Keratinocyte (primary cell): ENCODE measurements around the gene HNRNPD. TPM values are rescaled to one million over a fixed set of nuclear protein-coding genes. Genes with fewer than 3 reads are reported as not detected.
"Not testable (repeated sequence)": the region's sequence is repeated elsewhere in the genome, so short reads cannot be mapped to it uniquely, and the experiment has no call there.

Experiments used
- DNase-seq: peaks from one replicate; pipeline ENCODE4 v3.0.0-alpha.2; 2011; ENCODE audit warnings: low read depth, missing footprints, low spot score
- FAIRE-seq: peaks from 2 replicates; lab custom pipeline; 2011; peaks lifted over from hg19 to GRCh38; lab: Jason Lieb, UNC
- H2AFZ ChIP-seq: 2 replicates; pipeline ENCODE4 v1.6.0; 2012; ENCODE audit warnings: low read length, control low read depth, inconsistent platforms; ENCODE audit not compliant: control insufficient read depth
- H3K27ac ChIP-seq: 2 replicates; pipeline ENCODE4 v1.5.1; 2011; ENCODE audit warnings: low read length; ENCODE audit not compliant: control insufficient read depth, insufficient read depth
- H3K27me3 ChIP-seq: 3 replicates; pipeline ENCODE4 v1.6.0; 2011; ENCODE audit warnings: low read length; ENCODE audit not compliant: control insufficient read depth, insufficient read depth; ENCODE audit errors: extremely low read depth
- H3K36me3 ChIP-seq, 2 experiments: 2 replicates in 1 of 2; 3 replicates in 1 of 2; pipeline ENCODE4 v1.5.1; 2011; ENCODE audit warnings: low read length in 2 of 2, mild to moderate bottlenecking in 1 of 2; ENCODE audit not compliant: control insufficient read depth in 2 of 2, insufficient read depth in 2 of 2; ENCODE audit errors: extremely low read depth in 1 of 2
- H3K4me1 ChIP-seq: 3 replicates; pipeline ENCODE4 v1.5.1; 2011; ENCODE audit warnings: low read length; ENCODE audit not compliant: control insufficient read depth, insufficient read depth; ENCODE audit errors: extremely low read depth
- H3K4me2 ChIP-seq: 3 replicates; pipeline ENCODE4 v1.6.0; 2011; ENCODE audit warnings: low read depth, low read length; ENCODE audit not compliant: control insufficient read depth, insufficient read depth; ENCODE audit errors: extremely low read depth
- H3K4me3 ChIP-seq, 3 experiments: fragments of 200-600 bp in 1 of 3; sonication (generic) in 1 of 3; 2 replicates in 2 of 3; 3 replicates in 1 of 3; pipeline ENCODE4 v1.5.1; 2011 to 2016; ENCODE audit warnings: low read length in 3 of 3, mild to moderate bottlenecking in 3 of 3, control low read depth in 2 of 3, inconsistent platforms in 1 of 3, low read depth in 1 of 3, mixed read lengths in 1 of 3, mixed run types in 1 of 3, moderate library complexity in 1 of 3; ENCODE audit not compliant: control insufficient read depth in 2 of 3, insufficient read depth in 2 of 3; ENCODE audit errors: extremely low read depth in 1 of 3
- H3K79me2 ChIP-seq: 2 replicates; pipeline ENCODE4 v1.6.0; 2012; ENCODE audit warnings: low read length; ENCODE audit not compliant: control insufficient read depth, insufficient read depth
- H3K9ac ChIP-seq: 3 replicates; pipeline ENCODE4 v1.6.0; 2011; ENCODE audit warnings: low read length; ENCODE audit not compliant: control insufficient read depth, insufficient read depth; ENCODE audit errors: extremely low read depth
- H3K9me1 ChIP-seq: 3 replicates; pipeline ENCODE4 v1.6.0; 2011; ENCODE audit warnings: low read length; ENCODE audit not compliant: control insufficient read depth, insufficient read depth; ENCODE audit errors: extremely low read depth
- H3K9me3 ChIP-seq: 2 replicates; pipeline ENCODE4 v1.5.1; 2012; ENCODE audit warnings: low read depth, low read length; ENCODE audit not compliant: control insufficient read depth
- H4K20me1 ChIP-seq: 3 replicates; pipeline ENCODE4 v1.6.0; 2011; ENCODE audit warnings: low read length; ENCODE audit not compliant: control insufficient read depth, insufficient read depth; ENCODE audit errors: extremely low read depth
- CTCF ChIP-seq, 3 experiments: IDR thresholded peaks in 1 of 3; conservative IDR thresholded peaks in 1 of 3; optimal IDR thresholded peaks in 1 of 3; 2 replicates in 2 of 3; 3 replicates in 1 of 3; pipeline versions ENCODE3 to v1.5.1; 2011; ENCODE audit warnings: low read length in 3 of 3, mild to moderate bottlenecking in 3 of 3, moderate library complexity in 2 of 3, control low read depth in 1 of 3, inconsistent platforms in 1 of 3; ENCODE audit not compliant: insufficient read depth in 2 of 3; ENCODE audit errors: extremely low read depth in 1 of 3
- EZH2 ChIP-seq: IDR thresholded peaks from one replicate; pipeline ENCODE4 v1.6.1; 2012; ENCODE audit warnings: inconsistent platforms, mild to moderate bottlenecking, low read length, moderate library complexity
- dilution Hi-C: fragments of 300-500 bp; cut with MboI; formaldehyde crosslinking; loops from one replicate; pipeline ENCODE4 v1.7.0; 2020; ENCODE audit warnings: low sequenced_read_pairs; ENCODE audit not compliant: extremely low pct_ligation_motif_present
- polyA plus RNA-seq, 5 experiments: library from polyadenylated mRNA; depleted of rRNA in 3 of 5; stranded (reverse) in 3 of 5; stranded (forward) in 1 of 5; unstranded in 1 of 5; fragments of >200 nt; gene quantifications; 1 replicate in 1 of 5; 2 replicates in 3 of 5; 3 replicates in 1 of 5; pipeline versions ENCODE4 v1.2.1 to v1.2.3, GENCODE V29; 2011 to 2012; ENCODE audit warnings: missing spikeins in 2 of 5, low read depth in 1 of 5, low replicate concordance in 1 of 5

HNRNPD gene
- polyA plus RNA-seq, 1 donor (not counting 4 experiments of a cell fraction or from before 2014, with no cell fraction given): 91.3 TPM

DNA sequence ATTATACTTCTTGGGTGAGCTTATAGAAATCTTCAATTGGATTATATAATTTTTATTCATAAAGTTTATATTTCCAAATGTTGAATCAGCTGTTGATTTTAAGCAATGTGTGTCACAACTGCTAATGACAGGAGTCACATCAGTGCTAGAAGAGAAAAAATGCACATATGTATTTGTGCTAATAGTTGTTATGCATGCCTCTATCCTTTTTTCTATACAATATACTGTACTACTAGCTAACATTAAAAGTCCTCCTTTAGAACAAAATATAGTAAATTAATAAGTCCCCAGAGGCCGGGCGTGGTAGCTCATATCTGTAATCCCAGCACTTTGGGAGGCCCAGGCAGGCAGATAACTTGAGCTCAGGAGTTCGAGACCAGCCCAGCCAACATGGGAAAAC lies 23.7 kb upstream of the HNRNPD start:
- Histone ChIP-seq H3K36me3 (no peaks in the 10 kb centered on the region), H2AFZ (no peak overlapping the region), H3K9me1 (no peaks in the 10 kb centered on the region), H3K4me1 (peaks cover 14% of the 10 kb centered on the region), H3K4me3 (no peak overlapping the region), H3K4me2 (no peak overlapping the region), H3K79me2 (no peaks in the 10 kb centered on the region), H3K9ac (no peak overlapping the region), H4K20me1 (no peaks in the 10 kb centered on the region), H3K9me3 (no peaks in the 10 kb centered on the region), H3K27me3 (no peaks in the 10 kb centered on the region), H3K27ac (no peak overlapping the region)
- dilution Hi-C loops: no loop called here
- no peak for TF ChIP-seq CTCF (optimal IDR thresholded peaks at IDR 0.05 in 1 of 3, IDR thresholded peaks at IDR 0.05 in 1 of 3, conservative IDR thresholded peaks at IDR 0.05 in 1 of 3; ENCODE audit: extremely low read depth in 1 of 3, insufficient read depth in 2 of 3, low read length in 3 of 3)
- no peak for TF ChIP-seq EZH2
- no peak for DNase-seq
- no peak for FAIRE-seq

DNA sequence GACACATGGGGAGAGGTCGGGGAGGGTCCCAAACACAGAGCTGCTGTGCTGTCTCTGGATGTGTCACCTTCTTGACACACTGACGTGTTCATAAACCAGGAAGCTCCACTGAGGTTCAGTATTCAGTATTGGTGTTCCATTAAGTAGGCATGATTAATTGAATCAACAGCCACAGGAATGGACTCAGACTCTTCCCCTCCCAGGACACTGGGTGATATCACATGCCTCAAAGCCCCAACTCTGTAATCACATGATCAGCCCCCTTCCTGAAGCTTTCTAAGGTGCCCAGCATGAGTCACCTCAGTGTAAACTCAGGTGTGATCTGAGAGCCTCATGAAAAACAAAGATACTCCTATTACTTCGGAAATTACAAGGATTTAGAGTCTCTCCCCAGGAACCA lies 21.1 kb upstream of the HNRNPD start:
- FAIRE-seq (peak; percentile 97), DNase-seq (peak; percentile 87)
- Histone ChIP-seq H4K20me1 (no peaks in the 10 kb centered on the region), H3K27ac (peak overlapping the region; percentile 67), H3K9ac (no peak overlapping the region), H3K4me2 (peak overlapping the region; percentile 37), H3K9me1 (no peaks in the 10 kb centered on the region), H3K4me1 (peaks cover 14% of the 10 kb centered on the region), H3K79me2 (no peaks in the 10 kb centered on the region), H2AFZ (peak overlapping the region; percentile 77), H3K4me3 (peak overlapping the region in 1 of 3 experiments; percentile 22), H3K9me3 (no peaks in the 10 kb centered on the region), H3K27me3 (no peaks in the 10 kb centered on the region), H3K36me3 (no peaks in the 10 kb centered on the region)
- TF ChIP-seq CTCF (optimal IDR thresholded peaks at IDR 0.05 in 1 of 3, IDR thresholded peaks at IDR 0.05 in 1 of 3, conservative IDR thresholded peaks at IDR 0.05 in 1 of 3; ENCODE audit: extremely low read depth in 1 of 3, insufficient read depth in 2 of 3, low read length in 3 of 3) (no peak), EZH2 (no peak)
- dilution Hi-C loops: no loop called here

- H3K4me1 ChIP-seq, FAIRE-seq, H3K9ac ChIP-seq, H3K36me3 ChIP-seq, H3K4me3 ChIP-seq, H3K27me3 ChIP-seq, H3K9me3 ChIP-seq, H4K20me1 ChIP-seq, H3K79me2 ChIP-seq, H2AFZ ChIP-seq, dilution Hi-C loops, DNase-seq, H3K4me2 ChIP-seq, H3K9me1 ChIP-seq, H3K27ac ChIP-seq: not testable (repeated sequence)
Measured at GRCh38 chr4:82390061-82390460, 16.3 kb upstream of the HNRNPD start.
